Gastrocnemius medialis (tissue), 4 donors: ENCODE measurements around the gene G6PD.

Source experiments
- CTCF ChIP-seq, 5 experiments: fragments of 450-650 bp in 3 of 5; fragments of 200-600 bp in 2 of 5; sonication (generic) in 2 of 5; IDR thresholded peaks in 4 of 5; conservative IDR thresholded peaks in 1 of 5; 1 replicate in 4 of 5; 2 replicates in 1 of 5; pipeline ENCODE4 v1.5.1; 2016 to 2019; ENCODE audit warnings: antibody characterized with exemption in 5 of 5, mild to moderate bottlenecking in 3 of 5, moderate library complexity in 3 of 5
- POLR2A ChIP-seq, 2 donors: fragments of 450-650 bp; IDR thresholded peaks; one replicate each; pipeline ENCODE4 v1.6.1; 2017; ENCODE audit warnings: antibody characterized with exemption in 2 of 2, mild to moderate bottlenecking in 2 of 2, moderate library complexity in 2 of 2

DNA sequence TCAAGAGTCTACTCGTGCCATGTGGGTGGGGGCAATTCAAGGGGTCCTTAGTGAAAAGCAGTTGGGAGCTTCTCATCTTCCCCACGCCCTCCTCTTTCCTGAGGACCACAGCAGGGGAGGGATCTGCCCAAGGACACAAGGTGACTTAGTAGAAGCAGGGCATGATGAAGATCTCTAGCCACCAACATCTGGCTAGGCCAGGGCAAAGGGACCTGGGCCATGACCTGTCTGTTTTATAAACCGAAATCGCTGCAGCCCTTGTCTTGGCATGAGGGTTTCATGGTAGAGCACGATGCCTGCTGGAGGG, 5.1 kb downstream of the G6PD start:
- TF ChIP-seq CTCF (IDR thresholded peaks at IDR 0.05 in 4 of 5, conservative IDR thresholded peaks at IDR 0.05 in 1 of 5) (no peak), POLR2A (IDR thresholded peaks at IDR 0.05) (no peak)
